Stimulated activated CD8-positive, alpha-beta memory T cell treated with anti-CD3 and anti-CD28 coated beads, Interleukin-15, amount 100 ng/mL, for 1 hour (primary cell): ENCODE results near the gene RBM33.

Experiments used
- DNase-seq: peaks from one replicate; pipeline ENCODE4 v3.0.0-alpha.2; 2020; ENCODE audit warnings: low read depth

Gene RBM33

DNA sequence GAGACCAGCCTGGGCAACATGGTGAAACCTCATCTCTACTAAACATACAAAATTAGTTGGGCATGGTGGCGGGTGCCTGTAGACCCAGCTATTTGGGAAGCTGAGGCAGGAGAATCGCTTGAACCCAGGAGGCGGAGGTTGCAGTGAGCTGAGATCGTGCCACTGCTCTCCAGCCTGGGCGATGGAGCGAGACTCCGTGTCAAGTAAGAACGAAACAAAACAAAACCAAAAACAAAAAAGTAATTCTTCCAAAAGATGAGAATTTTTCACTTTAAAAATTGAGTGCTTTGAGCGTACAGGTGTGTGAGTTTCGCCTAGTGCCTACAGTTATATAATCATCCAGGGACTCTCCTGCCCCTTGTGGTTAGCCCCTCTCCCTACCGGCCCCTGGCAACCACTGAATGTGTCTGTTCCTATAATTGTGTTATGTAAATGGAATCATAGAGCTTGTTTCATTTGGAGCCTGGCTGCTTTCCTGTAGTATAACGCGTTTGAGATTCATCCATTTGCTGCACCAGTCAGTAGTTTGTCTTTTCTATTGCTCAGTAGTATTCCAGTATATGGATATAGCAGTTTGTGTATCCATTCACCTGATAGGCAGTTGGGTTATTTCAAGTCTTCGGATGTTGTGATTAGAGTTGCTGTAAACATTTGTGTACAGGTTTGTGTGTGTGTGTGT, 80.0 kb downstream of the RBM33 start:
- no peak for DNase-seq

DNA sequence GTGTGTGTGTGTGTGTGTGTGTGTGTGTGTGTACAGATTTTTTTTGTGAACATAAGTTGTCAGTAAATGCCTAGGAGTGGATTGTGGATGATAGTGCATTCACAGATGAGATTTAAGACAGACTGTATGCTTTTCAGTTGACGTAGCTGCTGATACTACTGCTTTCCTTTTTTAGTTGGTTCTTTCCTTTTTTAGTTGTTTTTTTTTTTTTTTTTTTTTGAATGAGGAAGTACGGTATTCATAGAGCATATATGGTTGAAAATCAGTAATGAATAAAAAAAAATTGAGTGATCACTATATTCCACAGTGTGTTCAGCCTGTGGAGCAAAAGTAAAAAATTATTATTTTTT, 80.5 kb downstream of the RBM33 start:
- no peak for DNase-seq

DNA sequence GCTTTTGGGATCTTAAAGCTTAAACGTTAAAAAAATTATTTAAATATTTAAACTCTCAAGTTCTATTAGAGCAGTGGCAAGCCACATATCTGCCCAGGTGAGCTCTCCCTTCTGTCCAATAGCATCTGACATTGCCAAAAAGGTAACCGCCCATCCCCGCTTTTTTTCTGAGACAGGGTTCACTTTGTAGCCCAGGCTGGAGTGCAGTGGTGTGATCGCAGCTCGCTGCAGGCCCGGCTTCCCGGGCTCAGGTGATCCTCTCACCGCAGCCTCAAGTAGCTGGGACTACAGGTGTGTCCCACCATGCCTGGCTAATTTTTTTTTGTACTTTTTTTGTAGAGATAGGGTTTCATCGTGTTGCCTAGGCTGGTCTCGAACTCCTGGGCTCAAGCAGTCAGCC, 83.2 kb downstream of the RBM33 start:
- no peak for DNase-seq

DNA sequence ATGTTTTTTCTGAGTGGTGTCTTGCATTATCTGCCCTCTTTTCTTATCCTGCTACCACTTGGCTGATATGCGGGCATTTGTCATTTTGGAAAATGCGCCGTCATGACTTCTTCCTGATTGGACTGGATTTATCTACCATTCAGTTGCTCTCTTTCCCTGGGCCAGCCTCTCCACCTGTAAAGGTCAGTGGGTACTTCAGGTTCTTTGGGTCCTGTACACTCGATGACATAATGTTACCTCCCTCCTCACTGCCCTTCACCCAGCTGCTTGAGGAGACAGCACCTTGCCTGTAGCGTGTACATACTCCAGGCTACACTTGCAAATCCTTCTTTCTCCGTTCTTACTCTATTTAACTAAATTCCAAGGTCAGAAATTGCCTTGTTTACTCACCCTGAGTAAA, 83.7 kb downstream of the RBM33 start:
- DNase-seq: no peak

DNA sequence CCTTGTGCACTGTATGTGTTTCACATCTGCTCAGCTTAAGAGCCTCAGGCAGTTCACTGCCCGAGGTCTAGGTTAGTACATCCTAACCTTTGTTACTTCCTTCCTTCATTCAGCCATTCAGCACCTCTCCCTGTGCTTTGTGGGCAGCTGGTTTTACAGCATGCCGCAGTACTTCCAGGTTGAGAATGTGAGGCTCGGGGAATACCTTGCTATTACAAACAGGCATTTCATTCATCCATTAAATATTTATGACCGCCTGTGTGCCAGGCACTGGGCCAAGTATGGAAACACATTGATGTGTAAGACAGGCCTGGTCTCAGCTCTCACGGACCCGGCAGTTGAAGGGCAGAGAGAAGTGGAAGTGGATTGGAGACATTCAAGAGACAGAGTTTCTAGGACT, 85.4 kb downstream of the RBM33 start:
- DNase-seq: no peak

DNA sequence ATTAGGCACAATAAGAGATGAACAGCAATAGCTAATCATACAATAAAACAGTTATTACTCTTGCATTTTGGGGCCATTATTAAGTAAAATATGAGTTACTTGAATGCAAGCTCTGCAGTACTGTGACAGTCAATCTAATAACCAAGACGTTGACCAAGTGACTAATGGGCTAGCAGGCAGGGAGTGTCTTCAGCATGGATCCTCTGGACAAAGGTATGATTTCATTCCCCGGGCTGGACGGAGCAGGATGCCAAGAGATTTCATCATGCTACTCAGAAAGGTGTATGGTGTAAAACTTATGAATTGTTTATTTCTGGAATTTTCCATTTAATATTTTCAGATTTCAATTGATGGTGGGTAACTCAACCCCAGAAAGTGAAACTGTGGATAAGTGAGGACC, 86.9 kb downstream of the RBM33 start:
- no peak for DNase-seq

DNA sequence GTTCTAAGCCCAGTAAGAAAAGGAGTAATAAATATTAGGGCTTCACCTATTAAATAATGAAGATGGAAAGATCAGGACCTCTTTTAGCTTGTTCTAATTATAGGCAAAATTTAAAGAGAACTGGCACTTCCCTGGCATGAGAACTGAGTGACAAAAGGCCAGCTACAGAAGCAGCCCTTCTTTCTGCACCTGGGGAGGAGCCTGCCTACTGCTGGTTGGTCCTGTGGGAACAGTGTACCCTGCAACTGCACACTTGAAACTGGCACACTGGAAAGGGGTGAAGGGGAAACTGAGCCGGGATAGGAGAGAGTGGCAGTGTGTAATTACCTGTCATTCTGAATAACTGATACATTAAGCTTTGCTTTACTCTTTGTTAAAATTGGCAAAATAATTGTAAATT, 87.4 kb downstream of the RBM33 start:
- no peak for DNase-seq

DNA sequence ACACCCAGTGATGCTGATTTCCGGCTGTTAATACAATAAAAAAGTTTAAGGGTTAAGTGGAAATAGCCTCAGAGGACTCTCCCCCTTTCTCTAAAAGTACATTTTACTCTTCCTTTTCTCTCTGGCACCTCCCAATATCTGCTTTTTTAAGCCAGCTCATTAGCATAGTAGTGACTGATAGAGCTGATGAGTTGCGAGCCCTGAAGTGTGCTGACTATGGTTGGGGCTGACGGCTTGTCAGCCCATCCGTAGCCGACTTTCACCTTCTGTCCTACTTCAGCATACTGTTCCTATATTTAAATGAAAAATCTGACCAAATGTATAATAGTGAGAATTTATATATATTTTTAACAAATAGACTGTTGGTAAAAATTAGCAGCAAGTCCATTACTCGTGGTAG, 87.8 kb downstream of the RBM33 start:
- DNase-seq: no peak

DNA sequence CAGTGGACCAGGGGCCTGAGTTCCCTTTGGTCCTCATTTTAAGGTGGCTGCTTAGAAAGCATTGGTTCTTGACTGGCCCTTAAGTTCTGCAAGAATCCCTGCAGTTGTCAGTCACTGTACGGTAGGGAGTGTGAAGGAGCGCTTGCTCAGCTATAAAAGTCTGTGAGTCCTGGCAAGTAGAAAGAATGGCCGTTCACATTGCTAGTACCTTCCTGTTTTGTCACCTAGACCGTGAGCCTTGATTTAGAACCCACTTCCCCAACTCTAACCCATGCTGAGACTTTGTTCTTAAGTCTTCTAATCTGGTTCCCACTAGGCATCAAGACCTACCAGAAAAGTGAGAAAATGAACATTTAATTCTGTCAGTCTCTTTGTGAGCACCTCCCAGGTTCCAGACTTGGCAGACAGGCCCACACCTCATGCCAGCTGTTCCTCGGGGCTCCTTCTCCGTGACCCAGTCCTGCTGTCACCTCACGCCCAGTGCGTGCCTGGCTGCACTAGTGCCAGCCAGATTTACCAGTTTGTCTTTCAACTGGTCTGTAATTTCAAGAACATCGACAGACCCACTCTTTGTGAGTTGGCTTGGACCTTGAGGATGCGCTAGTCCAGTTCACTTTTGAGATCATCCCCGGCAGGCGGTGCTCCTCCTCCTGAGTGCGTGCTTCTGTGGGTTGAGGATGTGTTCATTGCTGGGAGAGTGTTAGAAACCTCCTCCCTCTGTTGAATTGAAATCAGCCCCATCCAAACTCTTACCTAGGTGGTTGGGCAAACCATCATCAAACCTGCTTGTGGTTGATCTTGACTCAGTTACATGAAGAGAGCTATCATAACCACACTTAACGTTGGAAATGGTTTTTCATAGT, 89.4 kb downstream of the RBM33 start:
- no peak for DNase-seq

DNA sequence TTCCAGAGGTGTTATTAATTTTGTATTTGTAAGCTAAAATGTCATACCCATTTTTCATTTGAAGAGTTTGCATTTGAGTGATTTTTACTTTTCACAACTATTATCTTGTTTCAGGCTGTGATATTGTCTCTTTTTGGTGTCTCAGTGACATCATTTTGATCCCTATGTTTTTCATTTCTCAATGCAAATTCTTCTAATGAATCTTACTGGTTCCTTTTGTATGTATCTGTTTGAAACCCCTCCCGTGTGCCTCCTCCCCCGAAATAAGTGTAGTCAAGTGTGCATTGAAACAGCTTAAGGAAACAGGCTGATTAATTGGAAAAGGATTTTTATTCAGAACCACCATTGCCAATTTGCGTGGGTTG, 90.0 kb downstream of the RBM33 start:
- DNase-seq: no peak

DNA sequence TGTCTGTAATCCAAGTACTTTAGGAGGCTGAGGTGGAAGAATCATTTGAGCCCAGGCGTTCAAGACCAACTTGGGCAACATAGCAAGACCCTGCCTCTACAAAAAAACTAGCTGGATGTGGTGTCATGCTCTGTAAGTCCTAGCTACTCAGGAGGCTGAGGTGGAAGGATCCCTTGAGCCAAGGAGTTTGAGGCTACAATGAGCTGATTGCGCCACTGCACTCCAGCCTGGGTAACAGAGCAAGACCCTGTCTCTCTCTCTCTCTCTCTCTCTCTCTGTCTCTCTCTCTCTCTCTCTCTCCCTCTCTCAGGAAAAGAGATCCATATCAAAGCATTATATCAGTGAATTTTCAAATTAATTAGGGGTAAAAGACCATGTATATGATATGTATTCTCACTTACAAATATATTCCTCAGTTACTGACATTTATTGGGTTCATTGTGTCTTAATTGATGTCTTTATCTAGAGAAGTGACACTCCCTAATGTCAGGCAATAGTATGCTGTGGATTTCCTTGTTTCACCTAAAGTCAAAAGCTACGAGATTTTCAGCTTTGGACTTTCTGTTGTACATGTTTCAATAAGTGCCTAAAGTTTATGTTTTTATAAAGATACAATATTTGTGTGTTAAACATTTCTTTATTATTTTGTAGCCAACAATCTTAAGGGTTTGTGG, 91.1 kb downstream of the RBM33 start:
- DNase-seq: no peak

DNA sequence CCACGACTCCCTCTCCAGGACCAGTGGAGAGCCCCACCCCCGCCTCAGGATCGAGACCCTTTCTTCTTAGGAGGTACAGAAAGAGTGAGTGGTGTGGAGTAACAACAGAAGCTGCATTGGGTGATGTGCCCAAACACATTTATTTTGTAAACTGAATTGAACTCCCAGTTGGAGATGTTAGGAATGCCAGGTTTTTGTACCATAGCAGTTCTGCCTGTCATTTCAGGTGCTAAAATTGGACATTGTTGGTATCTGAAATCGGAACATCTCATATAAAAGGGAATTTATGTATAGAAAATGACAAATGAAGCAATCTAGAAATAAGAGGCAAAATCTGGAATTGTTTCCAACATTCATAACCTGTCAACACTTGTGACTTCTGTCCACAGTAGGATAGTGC, 93.1 kb downstream of the RBM33 start:
- DNase-seq: no peak

DNA sequence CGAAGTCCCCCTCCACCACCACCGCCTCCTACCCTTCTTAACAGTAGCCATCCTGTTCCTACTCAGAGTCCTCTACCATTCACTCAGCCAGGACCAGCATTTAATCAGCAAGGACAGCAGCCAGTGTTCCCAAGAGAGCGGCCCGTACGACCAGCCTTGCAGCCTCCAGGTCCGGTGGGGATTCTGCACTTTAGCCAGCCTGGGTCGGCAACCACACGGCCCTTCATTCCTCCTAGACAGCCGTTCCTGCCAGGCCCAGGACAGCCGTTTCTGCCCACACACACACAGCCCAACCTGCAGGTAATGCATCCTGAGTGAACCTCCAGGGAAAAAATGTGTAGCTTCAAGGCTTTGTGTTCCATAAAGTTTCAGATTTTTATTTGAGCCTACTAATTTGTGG, 93.6 kb downstream of the RBM33 start:
- no peak for DNase-seq

DNA sequence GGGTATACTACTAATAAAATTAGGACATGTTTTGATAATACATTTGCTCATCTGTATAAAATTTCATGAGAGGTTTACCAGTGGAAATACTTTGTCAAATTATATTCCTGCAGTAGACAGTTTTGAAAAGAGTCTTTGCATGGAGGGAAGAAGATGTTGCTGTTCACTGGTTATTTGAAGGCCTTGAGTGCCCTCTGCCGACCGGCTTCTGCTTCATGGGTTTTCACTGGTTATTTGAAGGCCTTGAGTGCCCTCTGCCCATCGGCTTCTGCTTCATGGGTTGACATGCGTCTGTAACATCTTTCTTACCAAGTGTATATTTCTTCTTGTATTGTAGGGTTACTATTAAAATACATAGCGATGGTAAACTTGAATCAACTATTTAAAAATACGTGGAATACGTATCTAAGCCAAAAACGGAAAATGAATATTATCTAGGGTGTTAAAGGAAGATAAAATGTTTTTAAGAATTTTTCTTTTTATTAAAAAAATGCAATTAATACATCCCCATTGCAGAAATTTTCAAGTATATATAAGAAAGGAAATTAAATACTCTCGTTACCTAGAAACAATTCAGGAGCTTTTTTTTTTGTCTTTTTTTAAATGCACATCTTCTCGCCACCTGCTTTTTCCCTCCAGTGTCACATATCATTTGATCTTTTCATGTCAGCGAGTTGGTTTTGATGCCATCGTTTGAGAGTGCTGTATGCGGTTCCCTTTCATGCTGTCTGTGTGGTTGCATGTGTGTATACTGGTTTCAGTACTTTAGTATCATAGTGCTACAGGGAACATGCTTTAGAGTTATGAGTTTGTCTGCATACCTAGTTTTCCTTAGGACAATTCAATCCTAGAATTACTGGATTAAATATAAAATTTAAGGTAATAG, 94.4 kb downstream of the RBM33 start:
- DNase-seq: peak; percentile 34

DNA sequence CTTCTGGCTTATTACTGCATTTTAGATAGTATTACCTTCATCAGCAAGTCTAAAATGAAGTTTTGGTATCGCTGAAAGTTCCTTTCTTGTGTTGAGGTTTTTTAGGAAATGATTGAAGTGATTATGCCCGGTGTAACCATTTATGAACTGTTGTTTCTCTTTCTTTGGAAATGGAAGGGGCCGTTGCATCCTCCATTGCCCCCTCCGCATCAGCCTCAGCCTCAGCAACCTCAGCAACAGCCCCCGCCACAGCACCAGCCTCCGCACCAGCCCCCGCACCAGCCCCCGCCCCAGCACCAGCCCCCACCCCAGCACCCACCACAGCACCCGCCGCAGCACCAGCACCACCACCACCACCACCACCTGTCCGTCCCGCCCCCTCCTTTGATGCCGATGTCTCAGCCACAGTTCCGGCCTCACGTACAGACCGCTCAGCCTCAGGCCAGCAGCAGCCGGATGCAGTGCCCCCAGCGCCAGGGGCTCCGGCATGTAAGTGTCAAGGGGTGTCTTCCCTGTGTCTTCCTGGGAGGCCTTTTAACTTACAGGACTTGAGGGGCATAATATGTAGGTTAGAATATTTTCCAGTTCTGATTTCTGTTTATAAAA, 95.2 kb downstream of the RBM33 start:
- no peak for DNase-seq

DNA sequence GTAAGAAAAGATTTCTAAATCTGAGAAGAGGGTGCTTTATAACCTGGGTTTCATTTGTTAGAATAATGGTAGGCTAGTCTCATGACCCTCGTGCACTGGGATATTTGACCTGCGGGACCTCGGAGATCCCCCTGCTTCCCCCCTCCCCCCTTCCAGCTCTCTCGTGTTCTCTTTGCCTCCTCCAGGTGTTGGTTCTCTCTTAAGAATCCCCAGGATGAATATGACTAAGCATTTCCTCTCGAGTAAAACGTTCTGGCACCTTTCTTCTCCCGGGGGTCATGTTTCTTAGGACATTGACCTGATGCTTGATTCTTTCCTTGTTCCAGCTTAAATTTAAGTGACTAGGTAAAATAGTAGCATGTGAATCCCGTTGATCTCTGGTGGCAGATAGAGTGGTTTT, 96.6 kb downstream of the RBM33 start:
- DNase-seq: no peak

DNA sequence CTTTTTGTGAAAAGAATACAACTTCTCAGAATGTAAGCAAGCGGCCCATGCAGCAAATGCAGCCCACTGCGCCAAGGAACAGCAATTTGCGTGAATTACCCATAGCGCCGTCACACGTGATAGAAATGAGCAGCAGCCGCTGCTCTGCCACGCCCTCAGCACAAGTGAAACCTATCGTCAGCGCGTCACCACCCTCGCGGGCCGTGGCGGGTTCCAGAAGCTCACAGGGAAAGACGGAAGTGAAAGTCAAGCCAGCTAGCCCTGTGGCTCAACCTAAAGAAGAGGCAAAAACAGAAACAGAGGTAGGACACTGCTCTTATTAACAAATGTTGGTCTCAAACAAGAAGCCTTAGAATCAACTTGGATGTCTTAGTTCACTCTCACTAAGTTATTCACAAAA, 97.3 kb downstream of the RBM33 start:
- DNase-seq: no peak

DNA sequence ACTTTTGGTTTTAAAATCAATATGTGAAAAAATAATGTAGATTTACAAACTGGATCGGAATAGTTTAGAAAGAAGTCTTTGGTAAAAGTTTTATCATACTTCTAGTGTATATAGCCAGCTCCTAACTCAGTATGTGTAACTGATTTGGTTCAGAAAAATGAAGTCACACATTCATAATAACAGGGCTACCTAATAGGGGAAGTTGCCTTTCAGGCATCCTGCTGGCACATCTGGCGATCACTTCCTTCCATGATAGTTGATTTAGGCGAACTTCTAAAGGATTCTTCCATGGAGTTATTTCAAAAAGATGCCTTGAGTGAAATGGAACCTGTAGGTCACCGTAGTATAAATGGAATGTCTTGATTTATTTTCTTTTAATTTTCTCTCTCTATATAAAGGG, 98.7 kb downstream of the RBM33 start:
- DNase-seq: no peak

DNA sequence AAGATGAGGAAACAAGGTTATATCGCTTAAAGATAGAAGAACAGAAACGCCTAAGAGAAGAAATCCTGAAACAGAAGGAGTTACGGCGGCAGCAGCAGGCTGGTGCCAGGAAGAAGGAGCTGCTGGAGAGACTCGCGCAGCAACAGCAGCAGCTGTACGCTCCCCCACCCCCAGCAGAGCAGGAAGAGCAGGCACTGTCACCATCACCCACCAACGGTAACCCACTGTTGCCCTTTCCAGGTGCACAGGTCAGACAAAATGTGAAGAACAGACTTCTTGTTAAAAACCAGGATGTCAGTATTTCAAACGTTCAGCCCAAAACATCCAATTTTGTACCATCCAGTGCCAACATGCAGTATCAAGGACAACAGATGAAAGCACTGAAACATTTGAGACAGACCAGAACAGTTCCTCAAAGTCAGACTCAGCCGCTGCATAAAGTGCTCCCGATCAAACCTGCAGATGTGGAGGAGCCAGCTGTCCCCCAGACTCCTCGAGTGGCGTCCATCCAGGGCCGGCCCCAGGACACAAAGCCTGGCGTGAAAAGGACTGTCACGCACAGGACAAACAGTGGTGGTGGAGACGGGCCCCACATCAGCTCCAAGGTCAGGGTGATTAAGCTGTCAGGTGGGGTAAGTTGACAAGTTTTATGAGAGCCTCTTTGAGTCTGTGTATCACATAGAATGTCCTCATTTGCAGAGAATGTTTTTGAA, 100.7 kb downstream of the RBM33 start:
- no peak for DNase-seq

DNA sequence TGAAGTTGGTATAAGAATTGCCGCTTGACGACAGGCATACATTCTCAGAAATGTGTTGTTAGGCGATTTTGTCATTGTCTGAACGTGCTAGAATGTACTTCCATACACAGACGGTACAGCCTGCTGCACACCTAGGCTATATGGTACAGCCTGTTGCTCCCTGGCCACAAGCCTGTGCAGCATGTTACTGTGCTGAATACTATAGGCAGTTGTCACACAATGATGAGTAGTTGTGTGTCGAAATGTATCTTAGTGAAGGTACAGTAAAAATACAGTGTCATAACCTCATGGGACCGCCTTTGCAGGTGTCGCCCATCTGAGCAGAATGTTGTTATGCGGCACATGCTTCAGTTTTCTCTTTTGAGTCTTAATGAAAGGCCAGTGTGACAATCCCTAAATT, 101.3 kb downstream of the RBM33 start:
- no peak for DNase-seq

DNA sequence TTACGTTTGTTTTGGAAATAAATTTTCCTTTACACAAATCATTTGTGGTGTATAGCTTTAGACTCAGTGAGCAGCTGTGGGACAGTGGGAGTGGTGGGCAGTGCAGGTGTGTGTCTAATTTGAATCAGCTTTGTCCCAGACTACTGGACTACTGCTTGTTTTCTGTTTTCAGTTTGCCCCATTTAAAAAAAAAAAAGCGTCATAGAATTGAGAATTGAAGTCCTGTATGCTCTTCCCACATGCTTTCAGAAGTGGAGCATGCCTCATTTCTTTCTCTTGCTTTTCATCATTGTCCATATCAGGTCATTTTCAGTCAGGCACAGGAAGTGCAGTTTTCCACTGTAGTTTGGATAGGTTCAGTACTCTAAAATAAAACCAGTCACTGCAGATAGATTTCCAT, 101.7 kb downstream of the RBM33 start:
- DNase-seq: no peak
